Ovary (tissue), 9 donors: ENCODE results near the gene CABP4. TPM values are rescaled to one million over a fixed set of nuclear protein-coding genes. Genes with fewer than 3 reads are reported as not detected.
A peak's percentile ranks its signal among the peaks of the same experiment; 100 is the strongest.

Experiments used
- DNase-seq, 5 donors: peaks; one replicate each; pipeline ENCODE4 v3.0.0-alpha.2; 2019 to 2020
- H3K27ac ChIP-seq, 2 donors: fragments of 200-600 bp; one replicate each; pipeline versions ENCODE4 v1.5.1 to v1.8.0; 2019 to 2022
- H3K27me3 ChIP-seq: fragments of 200-600 bp; one replicate; pipeline ENCODE4 v1.8.0; 2022
- H3K36me3 ChIP-seq: fragments of 200-600 bp; sonication (generic); one replicate; pipeline ENCODE4 v1.5.1; 2019
- H3K4me1 ChIP-seq: one replicate; pipeline ENCODE4 v1.8.1; 2013; ENCODE audit warnings: mild to moderate bottlenecking, moderate library complexity; ENCODE audit not compliant: insufficient read depth
- H3K4me3 ChIP-seq: fragments of 200-600 bp; sonication (generic); one replicate; pipeline ENCODE4 v1.5.1; 2017
- H3K9me3 ChIP-seq, 2 donors: fragments of 200-600 bp in 1 of 2; sonication (generic) in 1 of 2; one replicate each; pipeline versions ENCODE4 v1.5.1 to v1.8.1; 2013 to 2019; ENCODE audit warnings: mild to moderate bottlenecking in 1 of 2, moderate library complexity in 1 of 2
- CTCF ChIP-seq, 3 donors: fragments of 450-650 bp in 2 of 3; fragments of 200-600 bp in 1 of 3; IDR thresholded peaks; one replicate each; pipeline versions ENCODE4 v1.5.1 to v1.8.0; 2016 to 2022; ENCODE audit warnings: antibody characterized with exemption in 3 of 3, mild to moderate bottlenecking in 1 of 3
- EP300 ChIP-seq: sonication (generic); formaldehyde crosslinking; IDR thresholded peaks from one replicate; pipeline ENCODE4 v1.6.1; 2017; ENCODE audit warnings: antibody characterized with exemption
- POLR2A ChIP-seq: fragments of 450-650 bp; IDR thresholded peaks from one replicate; pipeline ENCODE4 v1.6.1; 2017; ENCODE audit warnings: antibody characterized with exemption, mild to moderate bottlenecking, moderate library complexity
- WGBS, 3 donors: extraction: QIAGEN DNeasy Blood & Tissue Kit in 1 of 3; methylation state at CpG; one replicate each; pipeline versions ENCODE4 v1.1.5 to v1.1.7; 2013 to 2017; 5-methylcytosine and 5-hydroxymethylcytosine counted together
- intact Hi-C, 4 donors: fragments of 100-400 bp; cut with DNase I; formaldehyde crosslinking; loops; one replicate each; pipeline versions ENCODE4 v1.11.0 to v1.15.1; 2022 to 2023
- polyA plus RNA-seq, 2 donors: library from polyadenylated mRNA; stranded (reverse); fragments of 200-250 nt in 1 of 2; fragments of 350-450 nt in 1 of 2; fragmentation: Illumina TruSeq in 1 of 2; extraction: RNeasy Lipid Tissue Mini Kit (QIAGEN cat#74804) in 1 of 2; gene quantifications; one replicate each; pipeline ENCODE4 v1.2.3, GENCODE V29; 2013 to 2014
- total RNA-seq, 7 donors: library from RNA; depleted of rRNA in 2 of 7; stranded (reverse); fragments of >200 nt in 2 of 7; fragmentation: NEBNext Ultra II Directional in 3 of 7; extraction: Animal tissue kit (Norgen Biotek cat#: 25700) in 3 of 7; gene quantifications; one replicate each; pipeline versions ENCODE4 v1.1.0 to v1.2.4, GENCODE V29; 2016 to 2023
- donor health status: DM: no; HTN: no; CAD: no; lungs with moderate emphysema.
- donor health status: DM: no; HTN: no; CAD: no.
- donor health status: Bipolar disorder and iron deficiency.
- donor health status: DM: yes; HTN: yes; CAD: no.
- donor health status: DM: no; HTN: no; CAD: no.
- donor health status: DM: yes; HTN: yes; CAD: no.

The CABP4 gene
- total and polyA plus RNA-seq, 9 donors = 0.13 to 2.1 (median 1.0) TPM; not detected in 1

GRCh38 chr11:67498544-67498972 is 43.4 kb downstream of the CABP4 start:
- no peak overlapping the region for H3K27ac ChIP-seq
- no peak for DNase-seq
- no peak overlapping the region for H3K4me3 ChIP-seq
- intact Hi-C loops = no loop called here
- no peaks in the 10 kb centered on the region for H3K9me3 ChIP-seq
- TF ChIP-seq POLR2A (no peak), CTCF (IDR thresholded peaks at IDR 0.05) (no peak), EP300 (no peak)
- H3K27me3 ChIP-seq = no peaks in the 10 kb centered on the region
- no peaks in the 10 kb centered on the region for H3K36me3 ChIP-seq
- 85 to 91% (median 89%) methylated on average over 21 of the region's 21 CpGs for WGBS, 3 donors
- no peaks in the 10 kb centered on the region for H3K4me1 ChIP-seq

- H3K27ac ChIP-seq = no peak overlapping the region
- no peaks in the 10 kb centered on the region for H3K36me3 ChIP-seq
- no peaks in the 10 kb centered on the region for H3K27me3 ChIP-seq
- H3K4me3 ChIP-seq = no peak overlapping the region
- H3K4me1 ChIP-seq = peaks cover 5% of the 10 kb centered on the region
- intact Hi-C loops = loop anchor here in 3 of 4 donors (5.0 to 10.0 kb wide), 3 partner anchors 55 to 143 kb away; partner anchors contain the start of genes CORO1B (in 1 of the 3), PPP1CA (in 1 of the 3) and TBC1D10C (in 1 of the 3)
- H3K9me3 ChIP-seq = no peaks in the 10 kb centered on the region
- peak in 1 of 5 donors; percentile 27 for DNase-seq
- TF ChIP-seq EP300 (no peak), POLR2A (no peak), CTCF (IDR thresholded peaks at IDR 0.05) (no peak)
- WGBS, 3 donors = 93 to 96% (median 94%) methylated on average over 23 to 26 of the region's 26 CpGs
Measured at GRCh38 chr11:67499808-67500483, 44.8 kb downstream of the CABP4 start.

GRCh38 chr11:67500484-67500821 is 45.3 kb downstream of the CABP4 start:
- Histone ChIP-seq H3K27me3 (no peaks in the 10 kb centered on the region), H3K36me3 (no peaks in the 10 kb centered on the region), H3K4me3 (no peak overlapping the region), H3K27ac (no peak overlapping the region), H3K9me3 (no peaks in the 10 kb centered on the region), H3K4me1 (peaks cover 5% of the 10 kb centered on the region)
- DNase-seq = no peak
- intact Hi-C loops = loop anchor here in 3 of 4 donors (5.0 to 10.0 kb wide), 3 partner anchors 56 to 143 kb away; partner anchors contain the start of genes CORO1B (in 1 of the 3), PPP1CA (in 1 of the 3) and TBC1D10C (in 1 of the 3)
- 97 to 100% (median 100%) methylated on average over 1 of the region's 1 CpG for WGBS, 3 donors
- TF ChIP-seq EP300 (no peak), POLR2A (no peak), CTCF (IDR thresholded peaks at IDR 0.05) (no peak)

- no peak overlapping the region for H3K27ac ChIP-seq
- no peaks in the 10 kb centered on the region for H3K27me3 ChIP-seq
- H3K9me3 ChIP-seq = no peaks in the 10 kb centered on the region
- H3K4me3 ChIP-seq = no peak overlapping the region
- DNase-seq = no peak
- H3K36me3 ChIP-seq = no peaks in the 10 kb centered on the region
- intact Hi-C loops = loop anchor here in 3 of 4 donors (5.0 to 10.0 kb wide), 3 partner anchors 56 to 144 kb away; partner anchors contain the start of genes CORO1B (in 1 of the 3), PPP1CA (in 1 of the 3) and TBC1D10C (in 1 of the 3)
- peaks cover 10% of the 10 kb centered on the region for H3K4me1 ChIP-seq
- 92 to 94% (median 93%) methylated on average over 9 of the region's 9 CpGs for WGBS, 3 donors
- no peak for TF ChIP-seq CTCF (IDR thresholded peaks at IDR 0.05)
- no peak for TF ChIP-seq EP300
- no peak for TF ChIP-seq POLR2A
Measured at GRCh38 chr11:67500831-67501715, 45.9 kb downstream of the CABP4 start.
